GM18499 (cell line): ENCODE measurements around the gene NOVA1.
"Not testable (repeated sequence)": the region's sequence is repeated elsewhere in the genome, so short reads cannot be mapped to it uniquely, and the experiment has no call there.

Experiments used
- ATAC-seq: cut with Tn5 transposase; IDR thresholded peaks from one replicate; pipeline ENCODE4 v1.9.1; 2021; ENCODE audit warnings: moderate number of reproducible peaks; ENCODE audit not compliant: insufficient read depth, unreplicated experiment

The NOVA1 gene, protein sequence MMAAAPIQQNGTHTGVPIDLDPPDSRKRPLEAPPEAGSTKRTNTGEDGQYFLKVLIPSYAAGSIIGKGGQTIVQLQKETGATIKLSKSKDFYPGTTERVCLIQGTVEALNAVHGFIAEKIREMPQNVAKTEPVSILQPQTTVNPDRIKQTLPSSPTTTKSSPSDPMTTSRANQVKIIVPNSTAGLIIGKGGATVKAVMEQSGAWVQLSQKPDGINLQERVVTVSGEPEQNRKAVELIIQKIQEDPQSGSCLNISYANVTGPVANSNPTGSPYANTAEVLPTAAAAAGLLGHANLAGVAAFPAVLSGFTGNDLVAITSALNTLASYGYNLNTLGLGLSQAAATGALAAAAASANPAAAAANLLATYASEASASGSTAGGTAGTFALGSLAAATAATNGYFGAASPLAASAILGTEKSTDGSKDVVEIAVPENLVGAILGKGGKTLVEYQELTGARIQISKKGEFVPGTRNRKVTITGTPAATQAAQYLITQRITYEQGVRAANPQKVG

GRCh38 chr14:26597589-26598080 lies at the start of gene NOVA1:
TSS of gene NOVA1 (minus strand) at chr14:26598033. CDS start at chr14:26597436, 597 bp downstream.
- no peak for ATAC-seq

DNA sequence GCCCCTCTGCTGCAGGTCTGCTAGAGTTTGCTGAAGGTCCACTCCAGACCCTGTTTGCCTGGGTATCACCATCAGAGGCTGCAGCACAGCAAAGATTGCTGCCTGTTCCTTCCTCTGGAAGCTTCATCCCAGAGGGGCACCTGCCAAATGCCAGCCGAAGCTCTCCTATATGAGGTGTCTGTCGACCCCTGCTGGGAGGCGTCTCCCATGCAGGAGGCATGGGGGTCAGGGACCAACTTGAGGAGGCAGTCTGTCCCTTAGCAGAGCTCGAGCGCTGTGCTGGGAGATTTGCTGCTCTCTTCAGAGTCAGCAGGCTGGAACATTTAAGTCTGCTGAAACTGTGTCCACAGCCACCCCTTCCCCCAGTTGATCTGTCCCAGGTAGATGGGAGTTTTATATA lies 47.2 kb upstream of the NOVA1 start:
- not testable (repeated sequence) for ATAC-seq

- no peak for ATAC-seq
These were observed 38.7 kb upstream of the NOVA1 start for GRCh38 chr14:26636561-26636960.

GRCh38 chr14:26634946-26635345 lies 37.1 kb upstream of the NOVA1 start:
- ATAC-seq: not testable (repeated sequence)

DNA sequence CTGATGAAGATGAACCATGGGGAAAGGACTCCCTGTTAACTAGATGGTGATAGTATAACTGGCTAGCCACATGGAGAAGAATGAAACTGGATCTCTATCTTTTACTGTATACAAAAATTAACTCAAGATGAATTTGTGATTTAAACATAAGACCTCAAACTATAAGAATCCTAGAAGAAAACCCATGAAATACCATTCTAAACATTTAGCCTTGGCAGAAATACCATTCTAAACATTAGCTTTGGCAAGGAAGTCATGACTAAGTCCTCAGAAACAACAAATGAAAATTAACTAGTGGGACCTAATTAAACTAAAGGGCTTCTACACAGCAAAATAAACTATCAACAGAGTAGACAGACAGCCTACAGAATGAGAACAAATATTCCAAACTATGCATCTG lies 28.4 kb upstream of the NOVA1 start:
- ATAC-seq: no peak

GRCh38 chr14:26622611-26623010 lies 24.8 kb upstream of the NOVA1 start:
- ATAC-seq: no peak

GRCh38 chr14:26621807-26622560 lies 24.2 kb upstream of the NOVA1 start:
- ATAC-seq: no peak

- ATAC-seq: no peak
These were observed 23.5 kb upstream of the NOVA1 start for GRCh38 chr14:26621364-26621763.

GRCh38 chr14:26611259-26611658 lies 13.4 kb upstream of the NOVA1 start:
- no peak for ATAC-seq

DNA sequence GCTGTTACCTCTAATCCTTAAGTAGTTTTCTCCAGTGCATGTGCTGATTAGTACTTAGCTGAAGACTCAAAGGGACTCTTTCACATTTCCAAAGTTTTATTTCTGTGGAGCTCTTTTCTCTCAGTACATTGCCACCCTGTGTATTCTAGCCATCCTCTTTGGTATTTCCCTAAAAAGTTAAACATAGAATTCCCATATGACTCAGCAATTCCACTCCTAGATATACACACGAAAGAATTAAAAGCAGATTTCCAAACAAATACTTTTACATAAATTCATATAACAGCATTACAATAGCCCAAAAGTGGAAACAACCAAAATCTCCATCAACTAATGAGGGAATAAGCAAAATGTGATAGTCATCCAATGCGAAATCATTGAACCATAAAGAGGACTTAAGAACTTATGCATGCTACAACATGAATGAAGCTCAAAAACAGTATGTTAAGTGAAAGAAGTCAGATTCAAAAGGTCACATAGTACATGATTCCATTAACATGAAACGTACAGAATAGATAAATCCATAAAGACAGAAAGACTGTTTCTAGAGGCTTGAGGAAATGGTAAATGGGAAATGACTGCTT lies 9.0 kb upstream of the NOVA1 start:
- no peak for ATAC-seq

DNA sequence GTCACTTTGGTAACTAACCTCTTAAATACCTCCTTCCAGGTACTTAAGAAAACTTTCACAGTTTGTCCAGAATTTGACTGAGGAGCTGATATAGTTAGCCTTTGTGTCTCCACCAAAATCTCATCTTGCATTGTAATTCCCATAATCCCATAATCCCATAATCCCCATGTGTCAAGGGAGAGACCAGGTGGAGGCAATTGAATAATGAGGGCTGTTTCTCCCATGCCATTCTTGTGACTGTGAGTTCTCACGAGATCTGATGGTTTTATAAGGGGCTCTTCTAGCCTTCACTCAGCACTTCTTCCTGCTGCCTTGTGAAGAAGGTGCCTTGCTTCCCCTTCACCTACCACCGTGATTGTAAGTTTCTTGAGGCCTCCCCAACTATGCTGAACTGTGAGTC lies 7.8 kb upstream of the NOVA1 start:
- ATAC-seq: no peak

DNA sequence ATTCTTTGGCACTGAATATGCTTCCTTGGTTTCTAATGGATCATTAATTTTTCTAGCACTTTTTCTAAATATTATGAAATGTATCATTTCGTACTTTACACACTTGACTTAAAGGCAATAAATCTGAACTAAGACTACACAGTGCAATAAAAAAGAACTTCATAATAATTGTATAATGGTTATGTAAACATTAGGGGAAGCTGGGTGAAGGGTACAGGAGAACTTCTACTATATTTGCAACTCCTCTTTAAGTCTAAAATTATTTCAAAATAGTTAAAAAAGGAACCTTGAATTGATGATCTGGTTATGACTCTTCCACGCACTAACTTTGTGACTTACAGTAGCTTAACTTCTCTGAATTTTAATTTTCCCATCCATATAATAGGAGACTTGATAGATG lies 5.1 kb upstream of the NOVA1 start:
- ATAC-seq: no peak

DNA sequence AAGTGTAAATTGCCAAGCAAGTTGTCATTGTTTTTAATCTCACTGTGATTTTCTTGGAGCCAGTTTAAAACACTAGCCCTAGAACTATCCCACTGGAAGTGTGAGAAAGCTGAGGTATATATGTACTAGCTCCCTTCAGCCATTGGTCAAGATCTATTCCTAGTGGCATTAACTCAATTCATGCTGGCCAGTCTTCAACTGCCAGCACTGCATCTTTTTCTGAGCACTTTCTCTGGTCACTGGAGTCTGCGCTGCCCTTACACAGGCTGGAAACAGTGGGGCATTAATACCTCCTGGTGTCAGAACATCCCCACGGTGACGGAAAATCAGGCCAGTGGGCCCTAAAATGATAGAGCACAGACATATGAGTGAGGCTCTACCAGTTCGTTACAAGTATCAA lies 4.0 kb upstream of the NOVA1 start:
- ATAC-seq: no peak

DNA sequence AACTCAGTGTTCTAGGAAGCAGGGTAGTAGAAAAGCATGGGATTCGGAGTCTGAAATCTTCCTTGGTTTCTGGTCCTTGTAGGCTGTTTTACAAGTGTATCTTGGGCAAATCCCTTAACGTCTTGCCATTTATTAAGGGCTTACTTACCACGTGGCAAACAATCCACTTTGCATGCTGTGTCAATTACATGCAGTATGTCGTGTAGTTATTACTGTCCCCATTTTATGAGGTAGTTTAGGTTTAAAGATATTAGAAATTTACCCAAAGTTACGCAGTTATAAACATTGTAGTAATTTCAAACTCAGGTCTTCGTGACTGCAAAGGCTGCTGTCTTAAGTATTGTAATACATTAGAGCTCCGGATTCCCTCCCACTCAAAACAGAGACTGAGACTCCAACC lies 1.5 kb upstream of the NOVA1 start:
- no peak for ATAC-seq

DNA sequence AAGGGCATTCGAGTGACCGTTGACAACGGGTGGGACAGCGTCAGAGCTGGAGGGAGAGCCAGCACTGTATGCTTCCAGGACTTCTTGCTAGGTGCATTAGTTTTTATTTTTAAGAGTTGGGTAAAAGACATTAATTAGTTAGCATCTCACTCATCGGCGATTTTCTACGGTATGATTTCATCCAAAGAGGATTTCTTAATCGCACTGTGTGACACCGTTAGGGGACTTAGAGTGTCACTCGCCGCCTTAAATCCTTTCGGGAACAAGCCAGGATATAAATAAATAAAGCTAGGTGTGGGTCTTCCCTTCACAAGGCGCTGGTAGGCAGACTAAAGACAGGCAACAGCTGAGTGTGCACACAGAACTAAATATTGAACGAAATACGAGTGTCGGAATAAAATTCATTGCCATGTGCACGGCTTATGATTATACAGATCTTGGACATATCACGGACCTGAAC lies 869 bp upstream of the NOVA1 start:
- ATAC-seq: no peak

- no peak for ATAC-seq
These were observed 343 bp upstream of the NOVA1 start for GRCh38 chr14:26598081-26598671.

GRCh38 chr14:26597071-26597588 lies 703 bp downstream of the NOVA1 start:
- ATAC-seq: no peak

DNA sequence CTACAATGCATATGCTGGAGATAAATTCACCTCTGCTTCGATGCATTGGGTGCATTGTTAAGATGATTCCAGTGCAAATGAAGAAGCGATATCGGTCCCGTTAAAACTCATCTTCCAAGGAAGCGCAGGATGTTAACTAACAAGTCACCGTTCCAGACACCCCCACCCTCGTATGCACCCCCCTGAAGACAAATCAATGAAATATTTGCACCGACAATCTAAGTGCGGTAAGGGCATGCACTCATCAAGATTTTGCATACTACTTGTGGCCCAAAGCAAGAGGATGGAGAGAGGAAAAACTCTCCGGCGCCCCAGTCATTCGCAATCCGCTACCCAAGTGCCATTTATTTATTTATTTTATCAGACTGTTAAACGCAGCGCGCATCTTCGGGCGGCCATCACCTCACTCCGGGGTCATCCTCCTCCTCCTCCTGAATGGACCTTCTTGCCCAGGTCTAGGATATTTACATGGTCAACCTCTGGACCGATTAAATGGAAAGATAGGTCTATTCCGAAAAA lies 1.2 kb downstream of the NOVA1 start:
- no peak for ATAC-seq

DNA sequence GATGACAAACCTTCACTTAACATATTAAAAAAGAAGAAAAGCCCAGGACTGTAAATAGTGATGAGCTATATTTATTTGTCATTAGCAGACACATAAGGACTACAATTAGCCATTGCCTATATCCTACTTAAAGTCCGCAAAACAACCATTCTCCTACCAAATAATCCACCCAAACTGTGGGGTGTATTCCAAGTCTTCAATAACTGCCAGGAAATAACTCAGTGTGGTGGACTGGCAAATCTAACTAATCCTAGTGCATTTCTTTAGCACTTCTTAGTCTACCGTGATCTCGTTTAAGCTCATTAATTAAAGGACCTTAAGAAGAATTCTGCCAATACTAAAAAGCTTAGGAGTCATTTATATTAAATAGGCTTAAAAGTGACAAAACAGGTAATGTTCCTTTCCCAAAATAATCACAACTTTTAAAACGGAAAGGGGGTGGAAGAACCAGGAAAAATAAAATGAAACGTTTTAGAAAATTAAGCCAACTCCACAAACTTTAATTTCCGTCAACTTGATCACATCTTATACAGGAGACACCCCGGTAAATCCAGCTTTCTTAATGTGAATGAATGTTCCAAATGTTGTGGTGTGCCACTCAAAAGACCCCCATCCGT lies 1.8 kb downstream of the NOVA1 start:
- ATAC-seq: no peak
